ENCODE measurements around the gene KIR2DL1. TPM values are rescaled to one million over a fixed set of nuclear protein-coding genes. Genes with fewer than 3 reads are reported as not detected.

The KIR2DL1 gene
- total RNA-seq: not detected in 2 replicates

DNA sequence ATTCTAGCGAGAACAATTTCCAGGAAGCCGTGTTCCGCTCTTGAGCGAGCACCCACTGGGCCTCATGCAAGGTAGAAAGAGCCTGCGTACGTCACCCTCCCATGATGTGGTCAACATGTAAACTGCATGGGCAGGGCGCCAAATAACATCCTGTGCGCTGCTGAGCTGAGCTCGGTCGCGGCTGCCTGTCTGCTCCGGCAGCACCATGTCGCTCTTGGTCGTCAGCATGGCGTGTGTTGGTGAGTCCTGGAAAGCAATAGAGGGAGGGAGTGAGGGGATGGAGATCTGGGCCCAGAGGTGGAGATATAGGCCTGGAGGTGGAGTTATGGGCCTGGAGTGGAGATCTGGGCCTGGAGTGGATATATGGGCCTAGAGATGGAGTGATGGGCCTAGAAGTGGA lies at the start of gene KIR2DL1:
TSS of gene KIR2DL1 (plus strand) at position 148 of the 400 bp plus-strand sequence. CDS start at position 206, 58 bp downstream.

DNA sequence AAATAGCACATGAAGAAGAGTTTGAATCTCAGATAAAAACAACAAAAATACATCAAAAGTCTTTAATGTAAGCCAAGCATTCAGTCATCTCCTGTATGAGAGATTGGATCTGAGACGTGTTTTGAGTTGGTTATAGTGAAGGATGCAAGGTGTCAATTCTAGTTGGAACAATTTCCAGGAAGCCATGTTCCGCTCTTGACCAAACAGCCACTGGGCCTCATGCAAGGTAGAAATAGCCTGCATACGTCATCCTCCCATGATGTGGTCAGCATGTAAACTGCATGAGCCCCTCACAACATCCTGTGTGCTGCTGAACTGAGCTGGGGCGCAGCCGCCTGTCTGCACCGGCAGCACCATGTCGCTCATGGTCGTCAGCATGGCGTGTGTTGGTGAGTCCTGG lies 45.5 kb upstream of the KIR2DL1 start, which contains the start of gene KIR3DL3:
TSS of gene KIR3DL3 (plus strand) at position 301 of the 400 bp plus-strand sequence. CDS start at position 356, 55 bp downstream.

DNA sequence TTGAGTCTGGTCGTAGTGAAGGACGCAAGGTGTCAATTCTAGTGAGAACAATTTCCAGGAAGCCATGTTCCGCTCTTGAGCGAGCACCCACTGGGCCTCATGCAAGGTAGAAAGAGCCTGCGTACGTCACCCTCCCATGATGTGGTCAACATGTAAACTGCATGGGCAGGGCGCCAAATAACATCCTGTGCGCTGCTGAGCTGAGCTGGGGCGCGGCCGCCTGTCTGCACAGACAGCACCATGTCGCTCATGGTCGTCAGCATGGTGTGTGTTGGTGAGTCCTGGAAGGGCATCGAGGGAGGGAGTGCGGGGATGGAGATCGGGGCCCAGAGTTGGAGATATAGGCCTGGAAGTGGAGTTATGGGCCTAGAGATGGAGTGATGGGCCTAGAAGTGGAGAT lies 31.3 kb upstream of the KIR2DL1 start, which contains the start of gene KIR2DL3:
TSS of gene KIR2DL3 (plus strand) at position 208 of the 400 bp plus-strand sequence. CDS start at position 241, 33 bp downstream.

DNA sequence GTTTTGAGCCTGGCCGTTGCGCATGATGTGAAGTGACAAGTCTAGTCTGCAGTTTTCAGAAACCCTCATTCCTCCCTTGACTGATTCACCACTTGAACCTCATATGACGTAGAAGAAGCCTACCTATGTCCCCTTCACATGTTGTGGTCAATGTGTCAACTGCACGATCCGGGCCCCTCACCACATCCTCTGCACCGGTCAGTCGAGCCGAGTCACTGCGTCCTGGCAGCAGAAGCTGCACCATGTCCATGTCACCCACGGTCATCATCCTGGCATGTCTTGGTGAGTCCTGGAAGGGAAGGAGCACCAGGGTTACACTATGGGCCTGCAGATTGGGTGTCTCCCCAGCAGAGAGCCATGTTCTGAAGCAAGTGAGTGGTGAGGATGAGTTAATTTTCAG lies 33.8 kb downstream of the KIR2DL1 start, which contains the start of gene KIR2DL4:
TSS of gene KIR2DL4 (plus strand) at position 201 of the 400 bp plus-strand sequence. CDS start at position 243, 42 bp downstream.

DNA sequence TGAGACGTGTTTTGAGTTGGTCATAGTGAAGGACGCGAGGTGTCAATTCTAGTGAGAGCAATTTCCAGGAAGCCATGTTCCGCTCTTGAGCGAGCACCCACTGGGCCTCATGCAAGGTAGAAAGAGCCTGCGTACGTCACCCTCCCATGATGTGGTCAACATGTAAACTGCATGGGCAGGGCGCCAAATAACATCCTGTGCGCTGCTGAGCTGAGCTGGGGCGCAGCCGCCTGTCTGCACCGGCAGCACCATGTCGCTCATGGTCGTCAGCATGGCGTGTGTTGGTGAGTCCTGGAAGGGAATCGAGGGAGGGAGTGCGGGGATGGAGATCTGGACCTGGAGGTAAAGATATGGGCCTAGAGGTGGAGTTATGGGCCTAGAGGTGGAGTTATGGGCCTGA lies 46.7 kb downstream of the KIR2DL1 start, which contains the start of gene KIR3DL1:
TSS of gene KIR3DL1 (plus strand) at position 218 of the 400 bp plus-strand sequence.

DNA sequence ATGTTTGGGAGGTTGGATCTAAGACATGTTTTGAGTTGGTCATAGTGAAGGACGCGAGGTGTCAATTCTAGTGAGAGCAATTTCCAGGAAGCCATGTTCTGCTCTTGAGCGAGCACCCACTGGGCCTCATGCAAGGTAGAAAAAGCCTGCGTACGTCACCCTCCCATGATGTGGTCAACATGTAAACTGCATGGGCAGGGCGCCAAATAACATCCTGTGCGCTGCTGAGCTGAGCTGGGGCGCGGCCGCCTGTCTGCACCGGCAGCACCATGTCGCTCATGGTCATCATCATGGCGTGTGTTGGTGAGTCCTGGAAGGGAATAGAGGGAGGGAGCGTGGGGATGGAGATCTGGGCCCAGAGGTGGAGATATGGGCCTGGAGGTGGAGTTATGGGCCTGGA lies 62.9 kb downstream of the KIR2DL1 start, which contains the start of gene KIR2DS4:
TSS of gene KIR2DS4 (plus strand) at position 181 of the 400 bp plus-strand sequence.

Other genes with a start within 250 kb of the KIR2DL1 start
- not detected in 2 replicates for gene LILRA2, start 196.0 kb upstream of the KIR2DL1 start, total RNA-seq
- gene LILRA1, start 176.2 kb upstream of the KIR2DL1 start, total RNA-seq: not detected in 2 replicates
- gene LILRB1, start 139.3 kb upstream of the KIR2DL1 start, total RNA-seq: not detected in 2 replicates
- gene LILRB4, start 106.8 kb upstream of the KIR2DL1 start, total RNA-seq: not detected in 2 replicates
- not detected in 2 replicates for gene KIR3DL3, start 45.4 kb upstream of the KIR2DL1 start, total RNA-seq
- gene KIR2DL3, start 31.3 kb upstream of the KIR2DL1 start, total RNA-seq: not detected in 2 replicates
- gene KIR2DL4, start 33.8 kb downstream of the KIR2DL1 start, total RNA-seq: not detected in 2 replicates
- not detected in 2 replicates for gene KIR3DL1, start 46.7 kb downstream of the KIR2DL1 start, total RNA-seq
- gene KIR2DS4, start 62.9 kb downstream of the KIR2DL1 start, total RNA-seq: not detected in 2 replicates
- not detected in 2 replicates for gene KIR3DL2, start 80.7 kb downstream of the KIR2DL1 start, total RNA-seq
- not detected in 2 replicates for gene FCAR, start 104.4 kb downstream of the KIR2DL1 start, total RNA-seq
- gene NCR1, start 136.4 kb downstream of the KIR2DL1 start, total RNA-seq: not detected in 2 replicates
- gene NLRP7, start 177.7 kb downstream of the KIR2DL1 start, total RNA-seq: not detected in 2 replicates
- not detected in 2 replicates for gene NLRP2, start 196.6 kb downstream of the KIR2DL1 start, total RNA-seq